Liver (tissue), 9 donors: Measurements from ENCODE around the gene DOCK8. TPM values are rescaled to one million over a fixed set of nuclear protein-coding genes. Genes with fewer than 3 reads are reported as not detected.

Experiments used
- DNase-seq: peaks from one replicate; pipeline ENCODE4 v3.0.0-alpha.2; 2017; ENCODE audit warnings: low spot score
- H3K27ac ChIP-seq, 2 donors: one replicate each; pipeline ENCODE4 v1.7.0; 2013; ENCODE audit warnings: inconsistent platforms in 2 of 2, low read length in 2 of 2, control low read depth in 1 of 2, low read depth in 1 of 2, mild to moderate bottlenecking in 1 of 2
- H3K27me3 ChIP-seq, 4 donors: one replicate each; pipeline versions ENCODE4 v1.6.1 to v1.7.0; 2013; ENCODE audit warnings: low read length in 3 of 4, inconsistent platforms in 1 of 4, mild to moderate bottlenecking in 1 of 4, moderate library complexity in 1 of 4; ENCODE audit not compliant: control insufficient read depth in 4 of 4, insufficient read depth in 4 of 4
- H3K36me3 ChIP-seq, 4 donors: one replicate each; pipeline versions ENCODE4 v1.6.1 to v1.7.0; 2013; ENCODE audit warnings: low read length in 3 of 4, mild to moderate bottlenecking in 3 of 4, low read depth in 1 of 4, moderate library complexity in 1 of 4; ENCODE audit not compliant: control insufficient read depth in 4 of 4, insufficient read depth in 3 of 4
- H3K4me1 ChIP-seq, 4 donors: one replicate each; pipeline versions ENCODE4 v1.6.1 to v1.7.0; 2013; ENCODE audit warnings: low read length in 3 of 4, mild to moderate bottlenecking in 3 of 4, moderate library complexity in 1 of 4; ENCODE audit not compliant: control insufficient read depth in 4 of 4, insufficient read depth in 4 of 4
- H3K4me3 ChIP-seq, 3 donors: one replicate each; pipeline versions ENCODE4 v1.6.1 to v1.7.0; 2013; ENCODE audit warnings: low read length in 3 of 3, control low read depth in 1 of 3, low read depth in 1 of 3, mild to moderate bottlenecking in 1 of 3
- H3K9ac ChIP-seq, 2 donors: one replicate each; pipeline ENCODE4 v1.7.0; 2013; ENCODE audit warnings: low read length in 2 of 2, mild to moderate bottlenecking in 2 of 2, moderate library complexity in 2 of 2, control low read depth in 1 of 2, low read depth in 1 of 2
- H3K9me3 ChIP-seq, 4 donors: one replicate each; pipeline versions ENCODE4 v1.6.1 to v1.7.0; 2013; ENCODE audit warnings: low read length in 3 of 4; ENCODE audit not compliant: control insufficient read depth in 4 of 4
- ATF3 ChIP-seq: IDR thresholded peaks from 2 replicates; pipeline ENCODE4 v1.6.1; 2016; ENCODE audit warnings: antibody characterized with exemption
- CTCF ChIP-seq: fragments of 150-350 bp; IDR thresholded peaks from 2 replicates; pipeline ENCODE4 v1.5.1; 2017; ENCODE audit warnings: improper control_type of control experiment, low read depth, low read length; ENCODE audit not compliant: missing input control
- EGR1 ChIP-seq, 2 donors: IDR thresholded peaks; 2 replicates each; pipeline ENCODE4 v1.6.1; 2016 to 2018; ENCODE audit warnings: antibody characterized with exemption in 2 of 2, low read depth in 2 of 2
- FOXA1 ChIP-seq: IDR thresholded peaks from 2 replicates; pipeline ENCODE4 v1.6.1; 2016; ENCODE audit warnings: antibody characterized with exemption
- FOXA2 ChIP-seq: IDR thresholded peaks from 2 replicates; pipeline ENCODE4 v1.6.1; 2016; ENCODE audit warnings: antibody characterized with exemption
- GABPA ChIP-seq, 2 donors: IDR thresholded peaks in 1 of 2; conservative IDR thresholded peaks in 1 of 2; 2 replicates each; pipeline ENCODE4 v1.6.1; 2016; ENCODE audit warnings: antibody characterized with exemption in 2 of 2, mild to moderate bottlenecking in 1 of 2, moderate library complexity in 1 of 2
- HNF4A ChIP-seq, 2 donors: conservative IDR thresholded peaks; 2 replicates each; pipeline ENCODE4 v1.6.1; 2016; ENCODE audit warnings: antibody characterized with exemption in 2 of 2, mild to moderate bottlenecking in 2 of 2
- HNF4G ChIP-seq: IDR thresholded peaks from 2 replicates; pipeline ENCODE4 v1.6.1; 2016; ENCODE audit warnings: antibody characterized with exemption
- JUND ChIP-seq, 2 donors: IDR thresholded peaks; 2 replicates each; pipeline ENCODE4 v1.6.1; 2016; ENCODE audit warnings: antibody characterized with exemption in 2 of 2
- MAX ChIP-seq: IDR thresholded peaks from 2 replicates; pipeline ENCODE4 v1.6.1; 2016; ENCODE audit warnings: antibody characterized with exemption
- RAD21 ChIP-seq, 2 donors: IDR thresholded peaks; 2 replicates each; pipeline ENCODE4 v1.6.1; 2016; ENCODE audit warnings: antibody characterized with exemption in 2 of 2, mild to moderate bottlenecking in 2 of 2
- REST ChIP-seq: IDR thresholded peaks from 2 replicates; pipeline ENCODE4 v1.6.1; 2016; ENCODE audit warnings: antibody characterized with exemption, mild to moderate bottlenecking
- RXRA ChIP-seq, 2 donors: IDR thresholded peaks; 2 replicates each; pipeline ENCODE4 v1.6.1; 2017 to 2018; ENCODE audit warnings: antibody characterized with exemption in 2 of 2, mild to moderate bottlenecking in 1 of 2
- SP1 ChIP-seq: IDR thresholded peaks from 2 replicates; pipeline ENCODE4 v1.6.1; 2018; ENCODE audit warnings: antibody characterized with exemption, mild to moderate bottlenecking
- TAF1 ChIP-seq: conservative IDR thresholded peaks from 2 replicates; pipeline ENCODE4 v1.6.1; 2016; ENCODE audit warnings: antibody characterized with exemption, mild to moderate bottlenecking
- YY1 ChIP-seq: IDR thresholded peaks from 2 replicates; pipeline ENCODE4 v1.6.1; 2016; ENCODE audit warnings: antibody characterized with exemption, mild to moderate bottlenecking
- ZBTB33 ChIP-seq: IDR thresholded peaks from 2 replicates; pipeline ENCODE4 v1.6.1; 2016; ENCODE audit warnings: antibody characterized with exemption
- WGBS: extraction: QIAGEN DNeasy Blood & Tissue Kit; methylation state at CpG from one replicate; pipeline ENCODE4 v1.1.7; 2013; 5-methylcytosine and 5-hydroxymethylcytosine counted together
- polyA plus RNA-seq, 2 donors: library from polyadenylated mRNA; stranded (reverse) in 1 of 2; unstranded in 1 of 2; fragments of 200-250 nt in 1 of 2; fragments of >200 nt in 1 of 2; fragmentation: Nextera tagmentation in 1 of 2; extraction: Ambion mirVana in 1 of 2; gene quantifications; one replicate each; pipeline versions ENCODE4 v1.2.1 to v1.2.3, GENCODE V29; 2013 to 2015
- total RNA-seq, 2 donors: library from RNA; depleted of rRNA; stranded (reverse); fragments of >200 nt; gene quantifications; one replicate each; pipeline ENCODE4 v1.2.3, GENCODE V29; 2014
- donor health status: healthy.
- donor health status: healthy.
- donor health status: healthy.
- donor health status: healthy.
- donor health status: healthy.

Gene DOCK8
- total and polyA plus RNA-seq, 4 donors: 3.8 to 22.6 (median 7.4) TPM

GRCh38 chr9:462121-462520, 247.5 kb downstream of the DOCK8 start:
- DNase-seq: no peak
- no peak overlapping the region for H3K4me3 ChIP-seq
- no peak overlapping the region for H3K27ac ChIP-seq
- H3K36me3 ChIP-seq: peaks cover 0 to 4% (median under 1%) of the 10 kb centered on the region in 4 donors
- WGBS: 95% methylated on average over 2 of the region's 2 CpGs
- peaks cover 0 to 13% (median 0%) of the 10 kb centered on the region in 4 donors for H3K27me3 ChIP-seq
- peaks cover 0 to 2% (median 0%) of the 10 kb centered on the region in 4 donors for H3K9me3 ChIP-seq
- H3K4me1 ChIP-seq: peaks cover 0 to 13% (median 9%) of the 10 kb centered on the region in 4 donors
- H3K9ac ChIP-seq: no peak overlapping the region
- TF ChIP-seq MAX (no peak), RXRA (IDR thresholded peaks at IDR 0.05) (no peak), GABPA (IDR thresholded peaks at IDR 0.05 in 1 of 2, conservative IDR thresholded peaks at IDR 0.05 in 1 of 2) (no peak), JUND (IDR thresholded peaks at IDR 0.05) (no peak), TAF1 (no peak), RAD21 (IDR thresholded peaks at IDR 0.05) (no peak), SP1 (no peak), FOXA1 (no peak), YY1 (no peak), ATF3 (no peak), FOXA2 (no peak)

- H3K9me3 ChIP-seq: peaks cover 0 to 2% (median 0%) of the 10 kb centered on the region in 4 donors
- no peak overlapping the region for H3K4me3 ChIP-seq
- TF ChIP-seq REST (no peak), GABPA (IDR thresholded peaks at IDR 0.05 in 1 of 2, conservative IDR thresholded peaks at IDR 0.05 in 1 of 2) (no peak), HNF4G (no peak), FOXA2 (no peak), HNF4A (conservative IDR thresholded peaks at IDR 0.05) (no peak), EGR1 (IDR thresholded peaks at IDR 0.05; ENCODE audit: low read depth in 2 of 2) (no peak), ATF3 (no peak), ZBTB33 (no peak), CTCF (no peak), RAD21 (IDR thresholded peaks at IDR 0.05) (no peak), JUND (IDR thresholded peaks at IDR 0.05) (no peak), TAF1 (no peak), YY1 (no peak)
- peaks cover 0 to 4% (median under 1%) of the 10 kb centered on the region in 4 donors for H3K36me3 ChIP-seq
- no peak overlapping the region for H3K9ac ChIP-seq
- 97% methylated on average over 1 of the region's 1 CpG for WGBS
- peaks cover 0 to 10% (median 0%) of the 10 kb centered on the region in 4 donors for H3K27me3 ChIP-seq
- DNase-seq: no peak
- H3K4me1 ChIP-seq: peaks cover 0 to 13% (median 9%) of the 10 kb centered on the region in 4 donors
- H3K27ac ChIP-seq: no peak overlapping the region
Measured at GRCh38 chr9:462606-463005, 247.9 kb downstream of the DOCK8 start.
